H1 (cell line): ENCODE data around the gene UBE4B.

Experiments
- BACH1 ChIP-seq: IDR thresholded peaks from 2 replicates; pipeline ENCODE4 v1.6.1; 2012; ENCODE audit warnings: low read length, improper control_type of control experiment
- CEBPB ChIP-seq: IDR thresholded peaks from 2 replicates; pipeline ENCODE4 v1.6.1; 2012; ENCODE audit warnings: low read depth, low read length
- CTCF ChIP-seq, 3 experiments: IDR thresholded peaks; 1 replicate in 2 of 3; 2 replicates in 1 of 3; pipeline versions ENCODE4 v1.5.1 to v1.6.1; 2011; ENCODE audit warnings: low read length in 3 of 3, mild to moderate bottlenecking in 3 of 3, inconsistent platforms in 2 of 3, low read depth in 1 of 3, moderate library complexity in 1 of 3; ENCODE audit not compliant: insufficient read depth in 1 of 3; ENCODE audit errors: control extremely low read depth in 1 of 3
- EP300 ChIP-seq, 2 experiments: IDR thresholded peaks; 1 replicate in 1 of 2; 2 replicates in 1 of 2; pipeline ENCODE4 v1.6.1; 2011 to 2012; ENCODE audit warnings: low read depth in 2 of 2, low read length in 2 of 2, mild to moderate bottlenecking in 2 of 2, borderline replicate concordance in 1 of 2, inconsistent platforms in 1 of 2, moderate library complexity in 1 of 2
- GABPA ChIP-seq: IDR thresholded peaks from 2 replicates; pipeline ENCODE4 v1.6.1; 2011; ENCODE audit warnings: mild to moderate bottlenecking, low read length, moderate library complexity, borderline replicate concordance; ENCODE audit not compliant: insufficient read depth
- HDAC2 ChIP-seq, 2 experiments: fragments of 300-600 bp in 1 of 2; sonication (generic) in 1 of 2; IDR thresholded peaks; 2 replicates each; pipeline ENCODE4 v1.6.1; 2011 to 2012; ENCODE audit warnings: low read depth in 2 of 2, low read length in 2 of 2, mild to moderate bottlenecking in 2 of 2, moderate library complexity in 2 of 2, borderline replicate concordance in 1 of 2, inconsistent platforms in 1 of 2
- JUND ChIP-seq: IDR thresholded peaks from 2 replicates; pipeline ENCODE4 v1.6.1; 2011; ENCODE audit warnings: mild to moderate bottlenecking, improper control_type of control experiment, low read length
- MAX ChIP-seq: IDR thresholded peaks from 2 replicates; pipeline ENCODE4 v1.6.1; 2012; ENCODE audit warnings: inconsistent platforms

GRCh38 chr1:10007169-10007568 is 25.6 kb upstream of the UBE4B start:
- TF ChIP-seq MAX: no peak
- no peak for TF ChIP-seq BACH1
- TF ChIP-seq GABPA: no peak
- TF ChIP-seq CEBPB: no peak
- TF ChIP-seq CTCF (IDR thresholded peaks at IDR 0.05; ENCODE audit: control extremely low read depth in 1 of 3, insufficient read depth in 1 of 3, low read depth in 1 of 3, low read length in 3 of 3): no peak
- no peak for TF ChIP-seq HDAC2 (IDR thresholded peaks at IDR 0.05; ENCODE audit: borderline replicate concordance in 1 of 2, low read depth in 2 of 2, low read length in 2 of 2)
- TF ChIP-seq JUND: no peak
- TF ChIP-seq EP300 (IDR thresholded peaks at IDR 0.05; ENCODE audit: borderline replicate concordance in 1 of 2, low read depth in 2 of 2, low read length in 2 of 2): no peak
